ACHN (cell line): ENCODE data around the gene FGFR2.
A peak's percentile ranks its signal among the peaks of the same experiment; 100 is the strongest.

Source experiments
- DNase-seq: peaks from one replicate; pipeline ENCODE4 v3.0.0-alpha.2; 2015
- in situ Hi-C: cut with HindIII; loops from 2 replicates; pipeline ENCODE4 v1.10.0; 2017; ENCODE audit warnings: low sequenced_read_pairs, low pct_ligation_motif_present, low pct_unique_long_range_greater_than_20kb

FGFR2 gene

DNA sequence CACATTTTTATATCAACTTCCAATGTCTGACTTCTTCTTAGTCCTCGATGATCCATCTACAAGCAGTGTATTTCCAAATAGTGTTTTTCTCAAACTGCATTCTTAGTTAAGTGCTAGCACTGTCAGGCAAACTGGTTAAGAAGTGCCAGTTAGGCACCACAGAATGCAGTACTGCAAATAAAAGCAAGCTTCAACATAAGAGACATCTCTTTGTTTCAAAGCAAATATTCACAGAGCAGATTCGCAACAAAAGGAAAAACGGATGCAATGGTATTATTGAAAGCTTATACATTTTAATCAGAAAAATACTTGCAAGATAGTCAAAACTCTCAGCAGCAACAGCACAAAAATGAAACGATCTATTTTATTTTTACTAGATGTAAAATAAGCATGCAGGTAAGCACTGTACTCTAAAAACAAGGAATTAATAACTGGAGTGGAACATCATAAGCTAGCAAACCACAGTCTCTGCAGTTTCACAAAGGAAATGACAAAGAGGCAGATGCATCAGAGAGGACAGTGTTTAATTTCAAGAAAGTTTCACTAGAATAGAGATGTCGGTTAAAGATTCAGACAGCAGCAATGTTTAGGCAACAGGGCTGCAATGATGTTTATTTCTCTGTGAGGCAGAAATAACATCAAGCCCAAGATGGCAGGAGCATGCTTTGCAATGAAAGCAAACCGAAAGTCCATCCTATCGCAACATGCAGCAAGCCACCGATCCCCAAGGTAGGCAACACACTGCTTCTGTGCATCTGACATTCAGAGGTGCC is 82.0 kb downstream of the FGFR2 start:
- in situ Hi-C loops, result no loop called here
- DNase-seq, result no peak

DNA sequence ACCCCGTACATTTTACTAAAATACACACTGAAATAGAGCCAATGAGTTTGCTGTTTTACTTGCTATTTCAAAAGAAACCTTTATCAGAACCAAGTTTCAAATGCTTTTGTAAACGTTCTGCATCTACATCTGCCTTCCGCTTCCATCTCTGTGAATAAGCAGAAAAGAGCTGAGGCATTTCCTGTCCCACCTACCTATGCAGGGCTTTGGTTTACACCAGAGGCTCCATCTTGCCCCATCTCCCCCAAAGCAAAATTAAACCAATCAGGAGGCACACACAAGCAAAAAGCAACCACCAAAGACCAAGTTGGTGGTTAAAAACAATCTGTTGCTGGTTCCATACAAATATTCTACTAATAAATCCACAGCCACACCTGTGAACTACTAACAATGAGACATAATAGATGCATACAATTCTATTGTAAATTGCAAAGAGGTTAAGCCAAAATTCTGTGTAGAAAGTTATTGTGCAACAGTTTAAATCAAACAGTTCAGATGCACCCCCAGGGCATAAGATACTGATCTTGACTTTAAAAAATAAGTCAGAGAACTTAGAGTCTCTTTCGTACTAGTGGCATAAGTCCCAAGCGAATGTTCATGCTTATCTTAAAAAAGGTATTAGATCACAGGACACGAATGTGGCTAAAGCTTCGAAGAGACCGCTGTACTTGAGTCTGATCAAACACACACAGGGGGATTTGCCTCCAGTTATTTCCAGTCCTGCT is 83.9 kb downstream of the FGFR2 start:
- no peak for DNase-seq
- in situ Hi-C loops, result no loop called here

DNA sequence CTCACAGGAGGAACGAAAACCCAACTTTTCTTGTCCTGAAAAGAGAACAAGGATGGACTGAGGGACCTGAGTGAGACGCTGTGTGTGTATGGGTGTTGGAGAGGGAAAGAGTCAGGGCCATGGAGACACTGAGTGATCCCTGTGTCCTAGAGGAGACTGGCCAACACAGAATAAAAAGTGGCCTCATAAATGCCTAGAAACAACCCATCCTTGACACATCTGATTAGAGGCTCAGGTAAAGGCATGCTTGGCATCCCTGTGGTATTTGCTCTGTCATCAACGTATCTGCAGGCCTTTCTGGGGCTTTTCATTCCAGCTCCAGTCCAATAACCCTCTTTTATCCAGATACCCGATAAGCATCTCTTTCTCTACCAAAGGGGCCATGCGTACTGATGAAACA is 86.3 kb downstream of the FGFR2 start:
- in situ Hi-C loops, result no loop called here
- DNase-seq, result peak; percentile 62

DNA sequence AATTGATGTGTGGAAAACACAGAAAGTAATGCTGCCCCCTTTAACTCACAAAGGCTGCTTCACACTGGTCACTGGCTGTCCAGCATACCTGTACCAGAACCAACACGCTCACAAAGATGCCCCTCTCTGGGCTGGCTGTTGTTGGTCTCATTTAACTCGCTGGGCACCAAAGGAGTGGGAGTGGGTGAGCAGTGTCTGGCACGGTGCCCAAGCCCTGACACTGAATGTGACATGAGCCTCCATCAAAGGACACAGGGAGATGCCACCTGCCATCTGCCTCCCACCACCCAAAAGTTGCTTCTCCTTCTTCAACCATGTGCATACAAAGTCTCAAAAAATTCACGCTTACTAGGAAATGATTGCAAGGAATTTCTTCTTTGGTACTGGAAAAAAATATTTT is 86.8 kb downstream of the FGFR2 start:
- DNase-seq, result no peak
- in situ Hi-C loops, result no loop called here

DNA sequence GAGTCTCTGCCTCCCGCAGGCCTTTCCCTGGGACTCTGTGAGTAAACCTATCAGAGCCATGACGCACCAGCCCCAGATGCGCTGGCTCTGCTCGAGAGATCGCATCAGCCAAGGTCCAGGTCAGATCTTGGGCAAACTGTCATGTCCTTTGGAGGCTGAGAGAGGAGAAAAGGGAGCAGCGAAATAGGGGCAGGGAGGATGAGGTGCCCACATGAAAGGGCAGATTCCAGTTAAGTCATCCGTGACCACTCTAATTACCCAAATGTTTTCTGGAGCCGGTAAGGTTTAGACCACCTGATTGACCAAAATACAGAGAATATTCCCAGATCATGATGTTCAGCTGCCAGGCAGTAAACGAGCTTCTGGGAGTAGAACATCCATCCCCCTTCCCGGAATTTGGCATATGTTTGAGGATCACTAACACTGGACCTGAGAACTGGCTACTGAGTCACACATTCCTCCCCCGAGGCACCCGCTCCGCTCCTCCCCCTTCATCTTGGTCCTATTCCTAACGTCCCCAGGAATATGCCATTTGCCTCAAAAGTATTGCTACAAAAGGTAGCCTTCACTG is 88.0 kb downstream of the FGFR2 start:
- peak; percentile 88 for DNase-seq
- in situ Hi-C loops, result no loop called here

DNA sequence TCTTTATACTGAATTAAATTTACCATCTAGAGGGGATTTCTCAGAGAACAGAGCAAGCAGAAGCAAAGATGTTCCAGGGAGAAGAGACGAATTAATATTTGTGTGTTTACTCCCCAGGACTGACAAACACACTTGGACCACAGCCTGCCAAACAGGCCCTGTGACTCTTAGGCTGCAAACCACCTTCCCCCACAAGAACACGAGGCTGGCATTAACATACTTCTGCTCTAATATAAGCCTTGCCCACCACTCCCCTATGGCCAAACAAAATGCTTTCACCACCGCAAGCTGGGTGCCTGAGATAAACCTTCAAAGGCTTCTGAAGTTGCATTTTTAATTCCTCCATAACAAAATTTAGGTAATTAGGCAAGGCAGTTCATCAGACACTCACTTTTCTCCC is 88.4 kb downstream of the FGFR2 start:
- no peak for DNase-seq
- in situ Hi-C loops, result no loop called here

DNA sequence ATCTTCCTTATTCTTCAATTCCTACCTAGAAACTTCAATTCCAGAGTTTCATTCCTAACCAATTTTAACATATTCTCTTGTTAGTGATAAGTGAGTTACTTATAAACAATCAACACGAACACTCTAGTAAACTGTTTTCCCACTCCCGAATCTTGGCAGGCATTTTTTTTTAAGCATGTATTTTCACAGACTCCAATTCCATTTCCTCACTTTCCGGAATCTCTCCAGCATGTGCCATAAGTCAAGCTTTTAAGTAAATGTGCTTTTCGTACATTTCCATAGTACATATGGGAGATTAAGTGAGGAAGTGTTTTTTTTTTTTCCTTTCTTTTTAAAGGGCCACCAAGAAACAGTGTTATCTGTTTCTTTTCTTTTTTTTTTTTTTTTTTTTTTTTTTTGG is 89.1 kb downstream of the FGFR2 start:
- no peak for DNase-seq
- in situ Hi-C loops, result no loop called here

DNA sequence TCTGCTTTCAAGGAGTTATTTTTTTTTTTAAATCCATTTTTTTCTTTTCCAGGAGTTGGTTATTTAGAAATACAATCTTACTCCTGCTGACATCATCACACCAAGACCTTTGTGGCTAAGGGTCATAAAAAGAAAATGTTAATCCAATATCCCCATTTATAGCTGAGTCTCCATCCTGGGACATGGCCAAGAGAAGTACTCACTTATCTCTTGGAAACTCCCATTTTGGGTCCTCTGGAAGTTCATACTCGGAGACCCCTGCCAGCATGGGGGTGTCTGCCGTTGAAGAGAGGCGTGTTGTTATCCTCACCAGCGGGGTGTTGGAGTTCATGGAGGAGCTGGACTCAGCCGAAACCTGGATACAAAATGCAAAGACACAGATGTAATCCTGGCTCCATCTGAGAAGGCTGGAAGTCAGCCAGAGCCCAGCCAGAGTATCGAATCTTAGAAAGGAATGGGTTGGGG is 94.6 kb downstream of the FGFR2 start:
- DNase-seq, result no peak
- in situ Hi-C loops, result no loop called here

DNA sequence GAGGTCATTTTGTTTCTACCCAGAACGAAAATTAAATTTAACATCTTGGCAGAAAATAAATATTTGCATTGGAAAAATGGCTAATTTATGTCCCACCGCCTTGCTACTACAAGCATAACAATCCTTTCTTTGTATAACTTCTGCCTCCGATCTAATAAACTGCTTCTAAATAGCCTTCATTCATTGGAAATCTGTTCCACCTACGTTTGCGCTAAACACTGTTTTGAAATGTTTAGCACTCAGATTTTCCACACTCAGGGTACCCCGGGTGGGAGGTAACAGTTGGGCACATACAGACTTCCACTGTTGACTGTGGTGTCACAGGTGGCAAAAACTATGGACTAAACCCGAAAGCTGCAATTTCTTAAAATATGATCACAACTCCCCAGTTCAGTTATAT is 96.4 kb downstream of the FGFR2 start:
- DNase-seq, result no peak
- in situ Hi-C loops, result no loop called here

DNA sequence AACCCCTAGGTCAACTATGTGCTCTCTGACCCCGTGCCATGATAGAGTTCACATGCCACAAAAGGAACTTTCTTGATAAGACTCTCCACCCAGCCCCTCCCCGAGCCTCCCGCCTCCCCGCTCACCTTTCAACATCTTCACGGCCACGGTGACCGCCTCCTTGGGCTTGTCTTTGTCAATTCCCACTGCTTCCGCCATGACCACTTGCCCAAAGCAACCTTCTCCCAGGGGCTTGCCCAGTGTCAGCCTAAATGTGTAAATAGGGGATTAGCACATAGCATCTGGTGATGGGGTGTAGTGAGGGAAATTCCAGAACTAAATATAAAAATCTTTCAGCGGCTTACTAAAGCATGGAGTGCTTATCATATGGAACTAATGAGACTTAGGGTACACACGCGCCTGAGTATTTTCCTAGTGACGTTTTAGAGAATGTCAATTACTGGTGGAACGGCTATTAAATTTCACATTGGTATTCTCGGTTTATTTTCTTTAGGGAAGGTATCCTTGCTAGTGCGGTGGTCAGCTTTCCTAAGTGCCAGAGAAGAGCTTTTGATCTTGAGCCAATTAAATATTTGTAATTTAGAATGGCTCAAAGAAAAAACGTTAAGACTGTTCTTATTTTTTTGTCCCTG is 97.4 kb downstream of the FGFR2 start:
- in situ Hi-C loops, result no loop called here
- DNase-seq, result no peak

DNA sequence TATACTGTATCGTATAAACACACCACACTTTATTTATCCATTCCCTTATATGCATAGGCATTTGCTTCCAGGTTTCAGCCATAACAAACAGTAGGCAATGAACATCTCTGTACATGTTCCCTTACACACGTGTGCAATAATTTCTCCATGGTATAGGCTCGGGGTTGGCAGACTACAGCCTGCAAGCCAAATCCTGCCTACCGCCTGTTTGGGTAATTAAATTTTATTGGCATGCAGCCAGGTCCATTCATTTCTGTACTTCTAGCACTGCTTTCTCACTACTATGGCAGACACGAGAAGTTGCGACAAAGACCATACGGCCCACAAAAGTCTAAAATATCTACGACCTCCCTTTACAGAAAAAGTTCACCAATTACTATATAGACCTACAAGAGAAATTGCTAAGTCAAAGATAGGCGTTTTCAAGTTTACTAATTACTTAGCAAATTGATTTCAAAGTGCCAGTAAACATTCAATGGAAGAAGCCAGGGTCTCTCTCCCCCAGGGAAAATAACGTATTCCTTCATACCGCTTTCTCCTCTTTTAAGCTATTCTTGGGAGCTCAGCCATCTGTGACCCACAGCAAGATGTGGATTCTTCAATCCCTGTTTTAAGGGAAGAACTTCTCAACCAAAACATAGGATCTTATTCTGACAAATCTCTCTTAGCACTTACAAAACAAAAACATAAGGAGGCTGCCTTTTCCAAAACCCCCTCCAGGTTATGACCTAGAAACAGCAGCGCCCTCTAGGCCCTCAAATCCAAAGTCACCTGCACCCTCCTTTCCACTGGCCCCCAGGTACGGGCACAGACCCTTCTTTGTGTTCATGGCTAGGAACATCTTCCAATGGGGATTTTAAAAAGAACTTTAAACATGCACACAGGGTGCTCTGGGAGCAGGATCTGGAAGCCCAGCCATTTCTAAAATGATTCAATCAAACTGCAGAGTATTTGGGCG is 100.5 kb downstream of the FGFR2 start:
- in situ Hi-C loops, result no loop called here

DNA sequence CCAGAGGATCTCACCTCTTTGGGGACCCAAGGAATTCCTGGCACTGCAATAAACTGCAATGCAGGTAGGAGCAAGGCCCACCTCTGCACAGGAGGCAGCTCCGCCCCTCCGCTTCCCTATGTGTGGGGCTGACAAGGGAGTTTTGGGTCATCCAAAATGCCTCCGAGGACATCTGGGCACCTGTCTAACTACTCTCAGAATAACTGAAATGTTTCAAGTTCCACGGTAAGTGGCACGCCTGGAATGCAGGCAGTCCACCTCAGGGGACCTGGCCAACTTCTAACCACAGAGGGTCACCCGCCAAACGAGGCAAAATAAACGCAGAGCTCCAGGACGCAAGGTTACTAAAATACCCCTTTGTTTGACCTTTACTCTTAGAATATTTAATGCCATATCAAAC is 102.5 kb downstream of the FGFR2 start:
- in situ Hi-C loops, result no loop called here
- no peak for DNase-seq

More for the DNA sequence above, 100.5 kb downstream of the FGFR2 start:
- no peak for DNase-seq

DNA sequence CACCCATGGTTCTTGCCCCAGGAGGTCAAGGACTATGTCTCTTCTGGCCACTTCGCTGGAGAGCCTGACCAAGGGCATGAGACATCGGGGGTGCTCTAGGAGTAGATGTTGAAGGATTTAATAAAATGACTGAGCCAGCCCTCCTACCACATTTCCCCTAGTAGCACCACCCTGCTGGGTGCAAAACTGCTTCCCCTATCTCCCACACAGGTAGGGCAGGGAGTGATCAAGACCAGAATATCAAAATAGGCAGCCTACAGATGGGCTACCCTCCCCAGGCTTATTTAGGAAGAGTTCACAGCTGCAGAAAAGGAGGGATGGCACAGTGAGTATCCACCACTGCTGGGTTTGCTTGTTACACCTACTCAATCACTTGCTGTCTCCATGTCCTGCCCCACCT is 103.9 kb downstream of the FGFR2 start:
- in situ Hi-C loops, result no loop called here
- DNase-seq, result no peak

DNA sequence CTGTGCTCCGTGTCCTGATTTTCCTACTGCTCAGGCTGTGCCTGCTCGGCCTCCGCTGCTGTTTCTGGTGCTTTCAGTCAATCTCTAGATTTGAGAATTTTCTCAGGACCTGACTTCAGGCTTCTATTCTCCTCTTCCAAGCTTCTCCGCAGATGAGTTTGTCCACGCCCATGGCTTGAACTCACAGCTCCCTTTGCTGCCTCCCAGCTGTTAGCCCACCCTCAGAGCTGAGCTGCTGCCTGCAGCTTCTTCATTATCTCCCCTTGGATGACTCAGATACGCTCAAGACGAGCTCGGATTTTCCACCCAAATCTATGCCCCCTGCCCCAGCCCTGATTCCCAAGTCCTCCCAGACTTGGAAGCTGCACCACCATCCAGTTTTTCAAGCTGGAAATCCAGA is 104.7 kb downstream of the FGFR2 start:
- in situ Hi-C loops, result no loop called here
- no peak for DNase-seq

DNA sequence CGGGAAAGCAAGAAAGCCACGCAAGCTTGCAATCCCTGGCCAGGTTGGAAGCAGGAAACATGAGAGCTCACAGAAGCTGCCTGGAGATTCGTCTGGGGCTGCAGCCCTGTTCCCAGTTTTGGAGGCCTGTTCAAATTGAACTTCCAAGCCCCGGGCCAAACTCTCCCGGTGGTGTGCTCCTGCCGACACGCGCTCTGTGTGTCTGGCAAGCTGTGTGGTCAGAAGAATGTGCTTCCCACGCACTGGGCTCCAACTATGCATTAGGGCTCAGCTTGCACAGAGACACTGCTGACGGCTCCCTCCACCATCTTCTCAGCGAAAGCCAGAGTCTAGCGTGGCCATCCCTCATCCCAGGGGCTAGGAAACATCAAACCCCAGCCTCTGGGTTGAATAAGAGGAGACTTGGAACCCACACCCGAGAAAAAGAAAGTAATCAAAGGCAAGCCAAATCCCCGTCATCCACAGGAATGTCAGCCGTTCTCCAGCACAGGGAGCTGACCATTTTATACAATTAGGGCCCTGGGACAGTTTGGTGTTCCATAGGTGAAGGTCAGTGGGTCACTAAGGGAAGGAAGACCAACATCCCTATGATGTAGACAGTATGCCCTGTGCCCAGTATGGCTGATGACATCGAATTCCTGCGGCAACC is 107.2 kb downstream of the FGFR2 start:
- no peak for DNase-seq
- in situ Hi-C loops, result no loop called here

DNA sequence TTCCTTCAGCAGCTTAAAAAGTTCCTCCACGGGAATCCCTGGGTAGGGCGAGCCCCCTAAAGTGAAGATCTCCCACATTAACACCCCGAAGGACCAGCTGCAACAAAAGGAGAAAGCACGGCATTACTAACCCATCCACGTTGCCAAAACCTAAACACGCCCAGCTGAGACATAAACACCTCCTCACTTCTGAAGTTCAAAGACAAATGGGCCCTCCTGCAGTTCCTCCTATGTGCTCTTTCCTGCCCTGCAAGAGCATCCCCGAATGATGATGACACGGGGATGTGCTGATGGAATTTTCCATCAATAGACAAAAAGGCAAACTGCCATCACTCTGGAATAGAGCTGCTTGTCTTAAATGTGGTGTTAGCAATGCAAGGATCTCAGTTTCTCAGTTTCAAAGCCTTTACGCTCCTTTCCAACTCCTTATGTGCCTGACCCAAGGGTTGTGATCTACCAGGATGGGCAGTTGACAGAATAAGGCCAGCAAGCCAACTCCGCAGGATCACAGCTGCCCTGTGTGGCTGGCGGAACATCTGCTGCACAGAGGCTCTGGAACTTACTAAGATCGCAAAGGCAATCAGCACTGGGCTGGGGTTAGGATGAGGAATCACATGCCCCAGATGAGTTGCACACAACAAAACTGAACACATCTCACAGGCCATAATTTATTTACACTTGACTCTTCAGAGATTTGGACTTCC is 112.7 kb downstream of the FGFR2 start:
- in situ Hi-C loops, result no loop called here
- no peak for DNase-seq

DNA sequence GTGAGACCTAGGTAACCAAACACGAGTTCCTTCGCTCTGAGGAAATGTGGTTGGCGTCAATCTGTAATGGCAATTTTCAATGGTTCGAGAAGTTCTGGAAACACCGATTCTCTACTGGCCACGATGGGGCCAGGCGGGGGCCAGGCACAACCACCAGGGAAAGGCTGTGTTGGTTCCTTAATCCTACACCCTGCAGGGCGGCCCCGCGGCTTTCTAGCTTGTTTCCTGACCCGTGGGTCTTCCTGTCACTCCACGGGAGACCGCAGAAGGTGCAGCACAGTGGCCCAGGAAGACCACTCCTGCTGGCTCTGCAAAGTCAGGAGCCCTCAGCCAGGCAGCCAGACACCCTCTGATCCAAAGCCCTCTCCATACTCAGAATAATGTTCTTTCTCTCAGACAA is 113.4 kb downstream of the FGFR2 start:
- in situ Hi-C loops, result no loop called here
- no peak for DNase-seq
